MM.1S (cell line): ENCODE measurements around the gene GCC2.

ENCODE experiments used
- DNase-seq: peaks from one replicate; pipeline ENCODE4 v3.0.0-alpha.2; 2015
- H2AFZ ChIP-seq: fragments of 300-600 bp; sonication (generic); 2 replicates; pipeline ENCODE4 v1.6.0; 2016; ENCODE audit warnings: antibody characterized with exemption, low read length
- H3F3A ChIP-seq: fragments of 300-600 bp; sonication (generic); 2 replicates; pipeline ENCODE4 v1.6.1; 2016; ENCODE audit warnings: mild to moderate bottlenecking, antibody characterized with exemption, low read length, moderate library complexity, mixed read lengths; ENCODE audit not compliant: insufficient read depth
- H3K27ac ChIP-seq: fragments of 300-600 bp; sonication (generic); 2 replicates; pipeline ENCODE4 v1.5.1; 2016; ENCODE audit warnings: mild to moderate bottlenecking, low read length
- H3K27me3 ChIP-seq: fragments of 300-600 bp; sonication (generic); replicated peaks from 2 replicates; pipeline ENCODE4 v1.6.0; 2016; ENCODE audit warnings: low read length; ENCODE audit not compliant: insufficient read depth
- H3K36me3 ChIP-seq: fragments of 300-600 bp; sonication (generic); replicated peaks from 2 replicates; pipeline ENCODE4 v1.6.1; 2016; ENCODE audit warnings: mild to moderate bottlenecking, low read length, mixed read lengths; ENCODE audit not compliant: insufficient read depth
- H3K4me1 ChIP-seq: fragments of 300-600 bp; sonication (generic); 2 replicates; pipeline ENCODE4 v1.6.1; 2016; ENCODE audit warnings: low read length, mixed read lengths
- H3K4me2 ChIP-seq: fragments of 300-600 bp; sonication (generic); 2 replicates; pipeline ENCODE4 v1.6.0; 2016; ENCODE audit warnings: low read depth, low read length
- H3K4me3 ChIP-seq: fragments of 300-600 bp; sonication (generic); 2 replicates; pipeline ENCODE4 v1.5.1; 2016; ENCODE audit warnings: low read length, mixed read lengths
- H3K79me2 ChIP-seq: fragments of 300-600 bp; sonication (generic); 2 replicates; pipeline ENCODE4 v1.6.1; 2016; ENCODE audit warnings: mixed run types, low read length, mixed read lengths
- H3K9ac ChIP-seq: fragments of 300-600 bp; sonication (generic); 2 replicates; pipeline ENCODE4 v1.6.1; 2016; ENCODE audit warnings: low read length, mixed read lengths
- H3K9me2 ChIP-seq: fragments of 300-600 bp; sonication (generic); replicated peaks from 2 replicates; pipeline ENCODE4 v1.6.1; 2016; ENCODE audit warnings: mild to moderate bottlenecking, low read length, mixed read lengths; ENCODE audit not compliant: insufficient read depth
- H3K9me3 ChIP-seq: fragments of 300-600 bp; sonication (generic); replicated peaks from 2 replicates; pipeline ENCODE4 v1.6.1; 2016; ENCODE audit warnings: mild to moderate bottlenecking, low read length, mixed read lengths; ENCODE audit not compliant: insufficient read depth
- H4K20me1 ChIP-seq: fragments of 300-600 bp; sonication (generic); 2 replicates; pipeline ENCODE4 v1.6.1; 2016; ENCODE audit warnings: mild to moderate bottlenecking, low read length, moderate library complexity, mixed read lengths; ENCODE audit not compliant: insufficient read depth
- CTCF ChIP-seq: fragments of 300-600 bp; sonication (generic); IDR thresholded peaks from 2 replicates; pipeline ENCODE4 v1.5.1; 2016; ENCODE audit warnings: antibody characterized with exemption, low read length, mixed read lengths
- EZH2 ChIP-seq: fragments of 300-600 bp; sonication (generic); optimal IDR thresholded peaks from 2 replicates; pipeline ENCODE3; 2017; ENCODE audit warnings: low read depth, mild to moderate bottlenecking, antibody characterized with exemption, low read length, mixed read lengths
- EZH2phosphoT487 ChIP-seq: fragments of 300-600 bp; sonication (generic); IDR thresholded peaks from 2 replicates; pipeline ENCODE4 v1.6.1; 2018; ENCODE audit warnings: antibody characterized with exemption, low read length

The GCC2 gene

DNA sequence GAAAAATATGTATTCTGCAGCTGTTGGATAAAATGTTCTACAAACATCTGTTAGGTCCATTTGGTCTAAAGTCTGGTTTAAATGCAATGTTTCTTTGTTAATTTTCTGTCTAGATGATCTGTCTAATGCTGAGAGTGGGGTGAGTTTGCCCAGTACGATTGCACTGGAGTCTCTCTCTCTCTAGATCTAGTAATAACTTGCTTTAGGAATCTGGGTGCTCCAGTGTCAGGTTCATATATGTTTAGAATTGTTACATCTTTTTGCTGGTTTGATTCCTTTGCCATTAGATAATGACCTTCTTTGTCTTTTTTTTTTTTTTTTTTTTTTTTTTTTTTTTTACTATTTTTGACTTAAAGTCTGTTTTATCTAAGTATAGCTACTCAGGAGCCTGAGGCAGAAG lies 10.4 kb downstream of the GCC2 start:
- no peaks in the 10 kb centered on the region for H4K20me1 ChIP-seq
- no peaks in the 10 kb centered on the region for H3K9me3 ChIP-seq
- H3K4me3 ChIP-seq = no peak overlapping the region
- peaks cover 2% of the 10 kb centered on the region; the same call in 1 of the 2 replicates for H3K36me3 ChIP-seq
- no peak overlapping the region for H3K9ac ChIP-seq
- TF ChIP-seq EZH2 = no peak
- TF ChIP-seq CTCF = no peak
- no peak for TF ChIP-seq EZH2phosphoT487
- H3K9me2 ChIP-seq = no peaks in the 10 kb centered on the region
- no peaks in the 10 kb centered on the region for H3K27me3 ChIP-seq
- H3F3A ChIP-seq = no peaks in the 10 kb centered on the region
- H3K4me2 ChIP-seq = no peak overlapping the region
- H3K79me2 ChIP-seq = peaks cover 36% of the 10 kb centered on the region
- H2AFZ ChIP-seq = no peak overlapping the region
- no peak for DNase-seq
- H3K4me1 ChIP-seq = peaks cover 8% of the 10 kb centered on the region
- H3K27ac ChIP-seq = no peak overlapping the region

DNA sequence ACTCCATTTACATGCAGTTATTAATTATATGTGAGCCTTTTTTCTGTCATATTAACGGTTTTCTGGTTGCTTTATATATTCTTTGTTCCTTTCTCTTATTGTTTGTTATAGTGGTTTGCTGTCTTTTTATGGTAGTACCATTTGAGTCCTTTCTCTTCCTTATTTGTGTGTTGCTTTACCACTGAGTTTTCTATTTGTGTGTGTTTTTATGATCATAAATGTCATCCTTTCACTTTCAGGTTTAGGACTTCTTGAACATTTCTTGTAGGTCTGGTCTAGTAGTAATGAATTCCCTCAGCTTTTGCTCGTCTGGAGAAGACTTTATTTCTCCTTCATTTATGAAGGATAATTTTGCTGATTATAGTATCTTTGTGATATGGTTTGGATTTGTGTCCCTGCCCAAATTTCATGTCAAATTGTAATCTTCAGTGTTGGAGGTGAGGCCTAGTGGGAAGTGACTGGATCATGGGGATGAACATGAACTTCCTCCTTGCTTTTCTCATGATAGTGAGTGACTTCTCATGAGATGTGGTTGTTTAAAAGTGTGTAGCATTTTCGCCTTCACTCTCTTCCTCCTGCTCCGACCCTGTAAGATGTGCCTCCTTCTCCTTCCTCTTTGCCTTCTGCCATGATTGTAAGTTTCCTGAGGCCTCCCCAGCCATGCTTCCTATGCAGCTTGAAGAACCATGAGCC lies 11.5 kb downstream of the GCC2 start:
- no peak overlapping the region for H3K4me2 ChIP-seq
- no peak overlapping the region for H3K9ac ChIP-seq
- H3K36me3 ChIP-seq = no peaks in the 10 kb centered on the region; the same call in 1 of the 2 replicates

DNA sequence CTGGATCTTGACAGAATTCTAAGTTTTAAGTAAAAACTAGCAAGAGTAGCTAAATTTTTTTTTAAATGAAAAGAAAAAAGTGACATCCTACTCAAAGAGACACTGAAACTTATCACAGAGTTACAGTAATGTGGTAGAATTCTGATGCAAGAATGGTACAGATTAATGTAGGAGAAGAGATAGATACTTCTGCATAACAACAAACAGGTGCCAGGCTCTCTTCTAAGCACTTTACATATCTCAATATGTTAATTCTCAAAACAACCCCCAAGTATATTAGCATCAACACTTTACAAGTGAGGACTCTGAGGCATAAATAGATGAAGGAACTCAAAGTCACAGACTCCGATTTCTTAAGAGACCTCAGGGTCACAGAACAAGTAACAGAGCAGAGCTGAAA lies 28.1 kb downstream of the GCC2 start:
- DNase-seq = no peak
- Histone ChIP-seq H4K20me1 (no peaks in the 10 kb centered on the region), H3K9me3 (no peaks in the 10 kb centered on the region), H3K9ac (no peak overlapping the region), H3K4me1 (no peaks in the 10 kb centered on the region), H3K27me3 (no peaks in the 10 kb centered on the region), H3K9me2 (no peaks in the 10 kb centered on the region), H3K79me2 (no peaks in the 10 kb centered on the region), H3K27ac (no peak overlapping the region), H3K36me3 (no peaks in the 10 kb centered on the region), H3F3A (no peaks in the 10 kb centered on the region), H3K4me2 (no peak overlapping the region), H2AFZ (no peak overlapping the region), H3K4me3 (no peak overlapping the region)
- no peak for TF ChIP-seq EZH2
- TF ChIP-seq EZH2phosphoT487 = no peak
- no peak for TF ChIP-seq CTCF

More for the DNA sequence above, 11.5 kb downstream of the GCC2 start:
- peaks cover 36% of the 10 kb centered on the region for H3K79me2 ChIP-seq
- TF ChIP-seq CTCF (no peak), EZH2 (no peak), EZH2phosphoT487 (no peak)
- DNase-seq = no peak
- H4K20me1 ChIP-seq = no peaks in the 10 kb centered on the region
- H3K9me3 ChIP-seq = no peaks in the 10 kb centered on the region
- no peak overlapping the region for H2AFZ ChIP-seq
- no peak overlapping the region for H3K4me3 ChIP-seq
- H3F3A ChIP-seq = no peaks in the 10 kb centered on the region
- H3K9me2 ChIP-seq = no peaks in the 10 kb centered on the region
- peaks cover 8% of the 10 kb centered on the region for H3K4me1 ChIP-seq
- no peak overlapping the region for H3K27ac ChIP-seq
- H3K27me3 ChIP-seq = no peaks in the 10 kb centered on the region
